Neural progenitor cell (in vitro differentiated cells): ENCODE results near the gene MME. TPM values are rescaled to one million over a fixed set of nuclear protein-coding genes. Genes with fewer than 3 reads are reported as not detected.

ENCODE experiments used
- DNase-seq: peaks from one replicate; pipeline ENCODE4 v3.0.0-alpha.2; 2016; ENCODE audit warnings: low spot score
- H2AFZ ChIP-seq: fragments of 200-600 bp; sonication (generic); replicated peaks from 2 replicates; pipeline ENCODE4 v1.6.1; 2016; ENCODE audit warnings: antibody characterized with exemption
- H3F3A ChIP-seq: fragments of 200-600 bp; sonication (generic); 2 replicates; pipeline ENCODE4 v1.6.1; 2016; ENCODE audit warnings: antibody characterized with exemption, low read depth
- H3K27ac ChIP-seq: fragments of 200-600 bp; sonication (generic); 2 replicates; pipeline ENCODE4 v1.5.1; 2016; ENCODE audit warnings: mild to moderate bottlenecking
- H3K27me3 ChIP-seq: fragments of 200-600 bp; sonication (generic); 2 replicates; pipeline ENCODE4 v1.6.1; 2016; ENCODE audit warnings: mild to moderate bottlenecking, moderate library complexity
- H3K36me3 ChIP-seq: fragments of 200-600 bp; sonication (generic); 2 replicates; pipeline ENCODE4 v1.5.1; 2016
- H3K4me1 ChIP-seq: fragments of 200-600 bp; sonication (generic); 2 replicates; pipeline ENCODE4 v1.6.1; 2016; ENCODE audit warnings: mixed run types
- H3K4me2 ChIP-seq: fragments of 200-600 bp; sonication (generic); 2 replicates; pipeline ENCODE4 v1.6.1; 2016
- H3K4me3 ChIP-seq: fragments of 200-600 bp; sonication (generic); 2 replicates; pipeline ENCODE4 v1.5.1; 2016
- H3K79me2 ChIP-seq: fragments of 200-600 bp; sonication (generic); 2 replicates; pipeline ENCODE4 v1.6.1; 2016; ENCODE audit warnings: low read depth
- H3K9ac ChIP-seq: fragments of 200-600 bp; sonication (generic); 2 replicates; pipeline ENCODE4 v1.6.1; 2016
- H3K9me3 ChIP-seq: fragments of 200-600 bp; sonication (generic); 2 replicates; pipeline ENCODE4 v1.5.1; 2016; ENCODE audit warnings: low read depth
- H4K20me1 ChIP-seq: fragments of 200-600 bp; sonication (generic); 2 replicates; pipeline ENCODE4 v1.6.1; 2016; ENCODE audit warnings: low read depth
- H3K27ac Mint-ChIP-seq: 3 replicates; pipeline ENCODE4 v1.8.0; 2021; ENCODE audit warnings: mixed read lengths
- H3K27me3 Mint-ChIP-seq: 2 replicates; pipeline ENCODE4 v1.8.0; 2022; ENCODE audit warnings: low read depth, mild to moderate bottlenecking, inconsistent platforms, moderate library complexity, mixed read lengths; ENCODE audit not compliant: insufficient read depth
- H3K36me3 Mint-ChIP-seq: 3 replicates; pipeline ENCODE4 v1.8.0; 2021; ENCODE audit warnings: mixed read lengths
- H3K4me1 Mint-ChIP-seq: 3 replicates; pipeline ENCODE4 v1.8.0; 2021; ENCODE audit warnings: mixed read lengths
- H3K4me3 Mint-ChIP-seq: 3 replicates; pipeline ENCODE4 v1.8.0; 2021; ENCODE audit warnings: mild to moderate bottlenecking, moderate library complexity, mixed read lengths
- H3K9me3 Mint-ChIP-seq: 3 replicates; pipeline ENCODE4 v1.8.0; 2020; ENCODE audit warnings: mixed read lengths
- EZH2 ChIP-seq: fragments of 200-600 bp; sonication (generic); IDR thresholded peaks from 2 replicates; pipeline ENCODE4 v1.6.1; 2017; ENCODE audit warnings: antibody characterized with exemption, mild to moderate bottlenecking, moderate library complexity
- EZH2phosphoT487 ChIP-seq: fragments of 200-600 bp; sonication (generic); IDR thresholded peaks from 2 replicates; pipeline ENCODE4 v1.6.1; 2017; ENCODE audit warnings: antibody characterized with exemption
- total RNA-seq: library from RNA; depleted of rRNA; stranded (reverse); fragments of >200 nt; gene quantifications from 2 replicates; pipeline ENCODE4 v1.2.3, GENCODE V29; 2015; ENCODE audit warnings: low replicate concordance
- TF ChIP-seq, protein P1 (sequence below): fragments of 200-600 bp; sonication (generic); IDR thresholded peaks from 2 replicates; pipeline ENCODE4 v1.5.1; 2017; ENCODE audit warnings: antibody characterized with exemption, mild to moderate bottlenecking

MME gene
- total RNA-seq, 1 donor from 2014 or later, result 5.0 TPM

DNA sequence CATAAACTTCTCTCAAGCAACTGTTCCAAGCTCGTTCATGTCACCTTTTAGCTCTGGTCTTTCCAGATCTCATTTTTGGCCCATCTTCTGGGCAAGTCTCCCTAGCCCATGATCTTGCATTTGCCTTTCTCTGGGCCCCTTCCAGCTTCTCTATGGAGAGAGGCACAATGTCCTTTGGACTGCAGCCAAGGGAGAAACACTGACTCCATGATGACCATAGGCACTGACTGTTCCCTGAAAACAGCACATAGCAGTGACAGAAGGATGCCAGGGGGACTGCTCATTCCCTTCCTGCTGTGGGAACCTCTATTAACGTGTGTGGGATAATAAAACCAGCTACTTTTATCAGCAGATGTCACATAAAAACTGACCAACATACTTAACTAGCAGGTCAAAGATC is 153.1 kb downstream of the MME start:
- H3K27me3 Mint-ChIP-seq, result peaks cover 2% of the 10 kb centered on the region
- DNase-seq, result no peak
- no peaks in the 10 kb centered on the region for H3K36me3 Mint-ChIP-seq
- H3F3A ChIP-seq, result no peaks in the 10 kb centered on the region
- no peak overlapping the region for H3K27ac Mint-ChIP-seq
- TF ChIP-seq EZH2, result no peak
- TF ChIP-seq, protein P1, sequence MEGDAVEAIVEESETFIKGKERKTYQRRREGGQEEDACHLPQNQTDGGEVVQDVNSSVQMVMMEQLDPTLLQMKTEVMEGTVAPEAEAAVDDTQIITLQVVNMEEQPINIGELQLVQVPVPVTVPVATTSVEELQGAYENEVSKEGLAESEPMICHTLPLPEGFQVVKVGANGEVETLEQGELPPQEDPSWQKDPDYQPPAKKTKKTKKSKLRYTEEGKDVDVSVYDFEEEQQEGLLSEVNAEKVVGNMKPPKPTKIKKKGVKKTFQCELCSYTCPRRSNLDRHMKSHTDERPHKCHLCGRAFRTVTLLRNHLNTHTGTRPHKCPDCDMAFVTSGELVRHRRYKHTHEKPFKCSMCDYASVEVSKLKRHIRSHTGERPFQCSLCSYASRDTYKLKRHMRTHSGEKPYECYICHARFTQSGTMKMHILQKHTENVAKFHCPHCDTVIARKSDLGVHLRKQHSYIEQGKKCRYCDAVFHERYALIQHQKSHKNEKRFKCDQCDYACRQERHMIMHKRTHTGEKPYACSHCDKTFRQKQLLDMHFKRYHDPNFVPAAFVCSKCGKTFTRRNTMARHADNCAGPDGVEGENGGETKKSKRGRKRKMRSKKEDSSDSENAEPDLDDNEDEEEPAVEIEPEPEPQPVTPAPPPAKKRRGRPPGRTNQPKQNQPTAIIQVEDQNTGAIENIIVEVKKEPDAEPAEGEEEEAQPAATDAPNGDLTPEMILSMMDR, result no peak
- no peak for TF ChIP-seq EZH2phosphoT487
- no peaks in the 10 kb centered on the region for H3K9me3 Mint-ChIP-seq
- no peaks in the 10 kb centered on the region for H3K9me3 ChIP-seq
- no peaks in the 10 kb centered on the region for H3K36me3 ChIP-seq
- no peak overlapping the region for H3K4me3 ChIP-seq
- H3K9ac ChIP-seq, result no peak overlapping the region
- H3K4me1 ChIP-seq, result no peaks in the 10 kb centered on the region
- no peak overlapping the region for H3K4me2 ChIP-seq
- H3K27me3 ChIP-seq, result no peaks in the 10 kb centered on the region
- H3K4me1 Mint-ChIP-seq, result no peaks in the 10 kb centered on the region
- no peaks in the 10 kb centered on the region for H3K79me2 ChIP-seq
- no peak overlapping the region for H3K4me3 Mint-ChIP-seq
- H2AFZ ChIP-seq, result no peak overlapping the region
- H4K20me1 ChIP-seq, result no peaks in the 10 kb centered on the region
- H3K27ac ChIP-seq, result no peak overlapping the region

Other genes with a start within 250 kb of the MME start
- not detected in 2 replicates for gene STRIT1, start 213.4 kb downstream of the MME start, total RNA-seq